DLD1 (cell line): Measurements from ENCODE around the gene NDUFB5.

Experiments used
- in situ Hi-C: cut with HindIII; loops from 2 replicates; pipeline ENCODE4 v1.10.0; 2017; ENCODE audit warnings: low sequenced_read_pairs

The NDUFB5 gene

GRCh38 chr3:179676081-179676480 is 71.5 kb downstream of the NDUFB5 start:
- in situ Hi-C loops, result no loop called here
